Measurements from ENCODE around the gene GADD45G. TPM values are rescaled to one million over a fixed set of nuclear protein-coding genes. Genes with fewer than 3 reads are reported as not detected.

The GADD45G gene
- total RNA-seq, 2 experiments from 2014 or later, result not detected

DNA sequence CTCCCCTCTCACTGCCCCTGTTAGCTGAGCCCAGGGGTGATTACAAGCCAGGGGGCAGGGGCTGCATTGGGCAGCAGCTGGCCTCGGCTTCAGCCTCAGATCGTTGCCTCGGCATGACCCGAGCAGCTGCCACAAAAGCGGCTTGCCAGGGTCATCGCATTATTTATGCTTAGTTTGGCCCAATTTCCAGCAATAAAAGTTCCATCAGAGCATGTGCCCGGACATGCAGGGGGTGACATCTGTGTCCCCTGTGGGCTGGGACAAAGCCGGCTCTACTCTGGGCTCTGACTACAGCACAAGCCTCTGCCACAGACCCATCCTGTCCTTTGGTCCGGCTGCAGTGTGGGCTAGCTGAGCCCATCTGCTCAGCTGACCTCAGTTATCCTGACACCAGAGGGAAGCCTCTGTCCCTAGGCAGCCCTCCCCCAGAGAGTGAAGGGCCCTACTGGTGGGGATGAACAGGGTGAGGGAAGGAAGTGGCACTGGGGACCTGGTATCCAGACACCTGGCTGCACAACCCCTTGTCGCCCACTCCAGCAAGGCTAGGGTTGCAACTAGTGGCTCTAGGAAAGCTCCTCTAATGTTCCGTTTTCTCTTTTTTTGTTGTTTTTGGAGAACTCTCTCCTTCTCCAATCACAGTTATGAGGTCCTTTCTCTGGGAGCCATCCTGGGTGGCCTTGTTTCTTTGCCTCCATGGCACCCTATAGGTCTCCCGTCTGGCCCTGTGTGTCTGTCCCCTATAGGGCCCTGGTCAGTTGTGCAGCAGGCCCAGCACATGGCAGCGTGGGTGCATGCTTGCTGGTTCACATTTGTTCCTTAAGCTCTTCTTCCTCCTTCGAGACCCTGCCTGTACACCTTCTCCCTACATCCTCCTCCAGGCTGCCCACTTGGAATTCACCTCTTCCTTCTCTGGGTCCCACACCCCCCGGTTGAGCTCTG is 13.3 kb upstream of the GADD45G start:
- intact Hi-C loops (cut with micrococcal nuclease; ENCODE audit: unreplicated experiment), result loop anchor here (10.0 kb wide), 1 partner anchor 1163 kb away; no protein-coding TSS in a partner anchor
- no peak overlapping the region for H3K4me3 ChIP-seq (ENCODE audit: low read depth, low read length, poor library complexity, severe bottlenecking)
- H3K36me3 ChIP-seq (ENCODE audit: insufficient read depth, low read length), result no peaks in the 10 kb centered on the region
- TF ChIP-seq EZH2phosphoT487 (IDR thresholded peaks at IDR 0.05; ENCODE audit: borderline replicate concordance, low read depth, low read length), result no peak
- no peak for TF ChIP-seq CTCF (conservative IDR thresholded peaks at IDR 0.05; ENCODE audit: low read length)
- POLR2A ChIA-PET, result interaction anchor here (0.7 to 0.8 kb wide), 2 partner anchors 12 to 243 kb away, joined by 4 to 6 read pairs; no protein-coding TSS in a partner anchor
- no peaks in the 10 kb centered on the region for H3K79me2 ChIP-seq (ENCODE audit: insufficient read depth, low read depth, low read length)
- no TSS peak for BruUV-seq (replicated peaks)
- no peaks in the 10 kb centered on the region for H3K9me2 ChIP-seq (ENCODE audit: insufficient read depth, low read length)
- H2AFZ ChIP-seq (ENCODE audit: low read length), result no peak overlapping the region
- H3K4me1 ChIP-seq (ENCODE audit: insufficient read depth, low read length, poor library complexity, severe bottlenecking), result no peaks in the 10 kb centered on the region
- H3K9me3 ChIP-seq (ENCODE audit: low read length), result no peaks in the 10 kb centered on the region
- H3K4me2 ChIP-seq (ENCODE audit: low read length), result no peak overlapping the region
- H3K27ac ChIP-seq (ENCODE audit: low read depth, low read length, poor library complexity, severe bottlenecking), result no peak overlapping the region
- no peak for DNase-seq (ENCODE audit: low spot score)
- H4K20me1 ChIP-seq (ENCODE audit: insufficient read depth, low read length), result no peaks in the 10 kb centered on the region
- CTCF ChIA-PET (ENCODE audit: unreplicated experiment), result interaction anchor here (1.2 kb wide), 1 partner anchor 10 kb away, joined by 4 read pairs; no protein-coding TSS in a partner anchor

- no peak for DNase-seq (ENCODE audit: low spot score)
- BruUV-seq (replicated peaks), result no TSS peak
- POLR2A ChIA-PET, result no interaction called here
These were observed 12.5 kb upstream of the GADD45G start for GRCh38 chr9:89592213-89592815.

More at GRCh38 chr9:89592213-89592815, 12.5 kb upstream of the GADD45G start:
- Histone ChIP-seq H2AFZ (ENCODE audit: low read length) (no peak overlapping the region), H3K4me1 (ENCODE audit: insufficient read depth, low read length, poor library complexity, severe bottlenecking) (no peaks in the 10 kb centered on the region), H3K9me2 (ENCODE audit: insufficient read depth, low read length) (no peaks in the 10 kb centered on the region), H3K36me3 (ENCODE audit: insufficient read depth, low read length) (no peaks in the 10 kb centered on the region), H3K4me3 (ENCODE audit: low read depth, low read length, poor library complexity, severe bottlenecking) (no peak overlapping the region), H4K20me1 (ENCODE audit: insufficient read depth, low read length) (no peaks in the 10 kb centered on the region), H3K79me2 (ENCODE audit: insufficient read depth, low read depth, low read length) (no peaks in the 10 kb centered on the region), H3K9me3 (ENCODE audit: low read length) (no peaks in the 10 kb centered on the region), H3K4me2 (ENCODE audit: low read length) (no peak overlapping the region), H3K27ac (ENCODE audit: low read depth, low read length, poor library complexity, severe bottlenecking) (no peak overlapping the region)
- intact Hi-C loops (cut with micrococcal nuclease; ENCODE audit: unreplicated experiment), result loop anchor here (10.0 kb wide), 1 partner anchor 1162 kb away; no protein-coding TSS in a partner anchor
- CTCF ChIA-PET (ENCODE audit: unreplicated experiment), result interaction anchor here (0.6 to 1.2 kb wide), 2 partner anchors 10 to 25 kb away, joined by 4 read pairs; no protein-coding TSS in a partner anchor
- TF ChIP-seq EZH2phosphoT487 (IDR thresholded peaks at IDR 0.05; ENCODE audit: borderline replicate concordance, low read depth, low read length), result no peak
- TF ChIP-seq CTCF (conservative IDR thresholded peaks at IDR 0.05; ENCODE audit: low read length), result no peak

Data from OCI-LY7 (cell line).